Keratinocyte (primary cell): ENCODE data around the gene REV3L. TPM values are rescaled to one million over a fixed set of nuclear protein-coding genes. Genes with fewer than 3 reads are reported as not detected.

Source experiments
- DNase-seq: peaks from one replicate; pipeline ENCODE4 v3.0.0-alpha.2; 2011; ENCODE audit warnings: low read depth, missing footprints, low spot score
- FAIRE-seq: peaks from 2 replicates; lab custom pipeline; 2011; peaks lifted over from hg19 to GRCh38; lab: Jason Lieb, UNC
- H2AFZ ChIP-seq: 2 replicates; pipeline ENCODE4 v1.6.0; 2012; ENCODE audit warnings: low read length, control low read depth, inconsistent platforms; ENCODE audit not compliant: control insufficient read depth
- H3K27ac ChIP-seq: 2 replicates; pipeline ENCODE4 v1.5.1; 2011; ENCODE audit warnings: low read length; ENCODE audit not compliant: control insufficient read depth, insufficient read depth
- H3K27me3 ChIP-seq: 3 replicates; pipeline ENCODE4 v1.6.0; 2011; ENCODE audit warnings: low read length; ENCODE audit not compliant: control insufficient read depth, insufficient read depth; ENCODE audit errors: extremely low read depth
- H3K36me3 ChIP-seq, 2 experiments: 2 replicates in 1 of 2; 3 replicates in 1 of 2; pipeline ENCODE4 v1.5.1; 2011; ENCODE audit warnings: low read length in 2 of 2, mild to moderate bottlenecking in 1 of 2; ENCODE audit not compliant: control insufficient read depth in 2 of 2, insufficient read depth in 2 of 2; ENCODE audit errors: extremely low read depth in 1 of 2
- H3K4me1 ChIP-seq: 3 replicates; pipeline ENCODE4 v1.5.1; 2011; ENCODE audit warnings: low read length; ENCODE audit not compliant: control insufficient read depth, insufficient read depth; ENCODE audit errors: extremely low read depth
- H3K4me2 ChIP-seq: 3 replicates; pipeline ENCODE4 v1.6.0; 2011; ENCODE audit warnings: low read depth, low read length; ENCODE audit not compliant: control insufficient read depth, insufficient read depth; ENCODE audit errors: extremely low read depth
- H3K4me3 ChIP-seq, 3 experiments: fragments of 200-600 bp in 1 of 3; sonication (generic) in 1 of 3; 2 replicates in 2 of 3; 3 replicates in 1 of 3; pipeline ENCODE4 v1.5.1; 2011 to 2016; ENCODE audit warnings: low read length in 3 of 3, mild to moderate bottlenecking in 3 of 3, control low read depth in 2 of 3, inconsistent platforms in 1 of 3, low read depth in 1 of 3, mixed read lengths in 1 of 3, mixed run types in 1 of 3, moderate library complexity in 1 of 3; ENCODE audit not compliant: control insufficient read depth in 2 of 3, insufficient read depth in 2 of 3; ENCODE audit errors: extremely low read depth in 1 of 3
- H3K79me2 ChIP-seq: 2 replicates; pipeline ENCODE4 v1.6.0; 2012; ENCODE audit warnings: low read length; ENCODE audit not compliant: control insufficient read depth, insufficient read depth
- H3K9ac ChIP-seq: 3 replicates; pipeline ENCODE4 v1.6.0; 2011; ENCODE audit warnings: low read length; ENCODE audit not compliant: control insufficient read depth, insufficient read depth; ENCODE audit errors: extremely low read depth
- H3K9me1 ChIP-seq: 3 replicates; pipeline ENCODE4 v1.6.0; 2011; ENCODE audit warnings: low read length; ENCODE audit not compliant: control insufficient read depth, insufficient read depth; ENCODE audit errors: extremely low read depth
- H3K9me3 ChIP-seq: 2 replicates; pipeline ENCODE4 v1.5.1; 2012; ENCODE audit warnings: low read depth, low read length; ENCODE audit not compliant: control insufficient read depth
- H4K20me1 ChIP-seq: 3 replicates; pipeline ENCODE4 v1.6.0; 2011; ENCODE audit warnings: low read length; ENCODE audit not compliant: control insufficient read depth, insufficient read depth; ENCODE audit errors: extremely low read depth
- EZH2 ChIP-seq: IDR thresholded peaks from one replicate; pipeline ENCODE4 v1.6.1; 2012; ENCODE audit warnings: inconsistent platforms, mild to moderate bottlenecking, low read length, moderate library complexity
- dilution Hi-C: fragments of 300-500 bp; cut with MboI; formaldehyde crosslinking; loops from one replicate; pipeline ENCODE4 v1.7.0; 2020; ENCODE audit warnings: low sequenced_read_pairs; ENCODE audit not compliant: extremely low pct_ligation_motif_present
- polyA plus RNA-seq, 5 experiments: library from polyadenylated mRNA; depleted of rRNA in 3 of 5; stranded (reverse) in 3 of 5; stranded (forward) in 1 of 5; unstranded in 1 of 5; fragments of >200 nt; gene quantifications; 1 replicate in 1 of 5; 2 replicates in 3 of 5; 3 replicates in 1 of 5; pipeline versions ENCODE4 v1.2.1 to v1.2.3, GENCODE V29; 2011 to 2012; ENCODE audit warnings: missing spikeins in 2 of 5, low read depth in 1 of 5, low replicate concordance in 1 of 5
- TF ChIP-seq, protein P1 (sequence below), 3 experiments: IDR thresholded peaks in 1 of 3; conservative IDR thresholded peaks in 1 of 3; optimal IDR thresholded peaks in 1 of 3; 2 replicates in 2 of 3; 3 replicates in 1 of 3; pipeline versions ENCODE3 to v1.5.1; 2011; ENCODE audit warnings: low read length in 3 of 3, mild to moderate bottlenecking in 3 of 3, moderate library complexity in 2 of 3, control low read depth in 1 of 3, inconsistent platforms in 1 of 3; ENCODE audit not compliant: insufficient read depth in 2 of 3; ENCODE audit errors: extremely low read depth in 1 of 3

Gene REV3L
- polyA plus RNA-seq, 1 donor (not counting 4 experiments of a cell fraction or from before 2014, with no cell fraction given): 9.5 TPM

DNA sequence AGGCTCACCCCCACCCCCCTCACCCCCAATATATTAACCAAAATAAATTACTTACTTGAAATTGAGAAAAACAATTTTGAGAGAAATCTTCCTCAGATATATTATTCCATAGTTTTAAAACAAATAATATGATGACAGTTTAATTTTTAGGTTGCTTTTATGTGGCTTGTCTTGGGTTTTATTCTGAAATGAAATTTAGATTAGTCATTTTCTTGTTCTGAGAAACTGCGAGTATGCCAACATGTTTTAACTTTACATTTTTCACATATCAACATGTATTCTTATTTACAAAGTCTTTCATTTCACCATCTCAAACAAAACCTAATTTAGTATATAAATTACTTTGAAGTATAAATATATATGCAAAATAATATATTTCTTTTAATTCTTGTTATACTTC, 11.1 kb downstream of the REV3L start:
- no peak overlapping the region for H3K4me3 ChIP-seq
- peaks cover 9% of the 10 kb centered on the region for H3K4me1 ChIP-seq
- H4K20me1 ChIP-seq: no peaks in the 10 kb centered on the region
- H3K9ac ChIP-seq: no peak overlapping the region
- dilution Hi-C loops: no loop called here
- no peak for TF ChIP-seq EZH2
- TF ChIP-seq, protein P1, sequence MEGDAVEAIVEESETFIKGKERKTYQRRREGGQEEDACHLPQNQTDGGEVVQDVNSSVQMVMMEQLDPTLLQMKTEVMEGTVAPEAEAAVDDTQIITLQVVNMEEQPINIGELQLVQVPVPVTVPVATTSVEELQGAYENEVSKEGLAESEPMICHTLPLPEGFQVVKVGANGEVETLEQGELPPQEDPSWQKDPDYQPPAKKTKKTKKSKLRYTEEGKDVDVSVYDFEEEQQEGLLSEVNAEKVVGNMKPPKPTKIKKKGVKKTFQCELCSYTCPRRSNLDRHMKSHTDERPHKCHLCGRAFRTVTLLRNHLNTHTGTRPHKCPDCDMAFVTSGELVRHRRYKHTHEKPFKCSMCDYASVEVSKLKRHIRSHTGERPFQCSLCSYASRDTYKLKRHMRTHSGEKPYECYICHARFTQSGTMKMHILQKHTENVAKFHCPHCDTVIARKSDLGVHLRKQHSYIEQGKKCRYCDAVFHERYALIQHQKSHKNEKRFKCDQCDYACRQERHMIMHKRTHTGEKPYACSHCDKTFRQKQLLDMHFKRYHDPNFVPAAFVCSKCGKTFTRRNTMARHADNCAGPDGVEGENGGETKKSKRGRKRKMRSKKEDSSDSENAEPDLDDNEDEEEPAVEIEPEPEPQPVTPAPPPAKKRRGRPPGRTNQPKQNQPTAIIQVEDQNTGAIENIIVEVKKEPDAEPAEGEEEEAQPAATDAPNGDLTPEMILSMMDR (optimal IDR thresholded peaks at IDR 0.05 in 1 of 3, IDR thresholded peaks at IDR 0.05 in 1 of 3, conservative IDR thresholded peaks at IDR 0.05 in 1 of 3; ENCODE audit: extremely low read depth in 1 of 3, insufficient read depth in 2 of 3, low read length in 3 of 3): no peak
- no peaks in the 10 kb centered on the region for H3K9me3 ChIP-seq
- H3K9me1 ChIP-seq: no peaks in the 10 kb centered on the region
- peaks cover 0 to 2% of the 10 kb centered on the region in 2 experiments for H3K36me3 ChIP-seq
- no peak for DNase-seq
- no peak overlapping the region for H3K4me2 ChIP-seq
- FAIRE-seq: no peak
- peaks cover 34% of the 10 kb centered on the region for H3K79me2 ChIP-seq
- H3K27me3 ChIP-seq: no peaks in the 10 kb centered on the region
- H2AFZ ChIP-seq: no peak overlapping the region
- H3K27ac ChIP-seq: no peak overlapping the region

DNA sequence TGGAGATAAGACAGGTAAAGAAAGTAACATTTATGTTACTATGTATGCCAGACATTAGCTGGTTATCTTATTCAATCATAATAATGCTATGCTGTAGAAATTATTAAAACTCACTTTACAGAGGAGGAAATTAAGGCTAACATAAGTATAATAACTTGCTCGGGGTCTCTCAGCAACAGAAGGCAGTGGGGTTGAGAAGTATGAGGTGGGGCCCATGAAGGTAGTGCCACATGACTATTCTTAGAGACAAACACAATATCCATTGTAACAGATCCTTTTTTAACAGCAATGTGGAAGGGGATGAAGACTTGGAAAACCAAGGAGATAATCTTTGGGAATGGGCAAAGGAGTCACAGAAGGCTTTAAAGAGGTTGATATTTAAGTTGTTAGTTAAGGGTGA, 11.5 kb downstream of the REV3L start:
- no peak for DNase-seq
- H3K27ac ChIP-seq: no peak overlapping the region
- no peaks in the 10 kb centered on the region for H3K9me3 ChIP-seq
- TF ChIP-seq, protein P1 (optimal IDR thresholded peaks at IDR 0.05 in 1 of 3, IDR thresholded peaks at IDR 0.05 in 1 of 3, conservative IDR thresholded peaks at IDR 0.05 in 1 of 3; ENCODE audit: extremely low read depth in 1 of 3, insufficient read depth in 2 of 3, low read length in 3 of 3): no peak
- no peak for TF ChIP-seq EZH2
- dilution Hi-C loops: no loop called here
- H3K4me1 ChIP-seq: peaks cover 9% of the 10 kb centered on the region
- no peak overlapping the region for H3K4me2 ChIP-seq
- H3K4me3 ChIP-seq: no peak overlapping the region
- H3K79me2 ChIP-seq: peaks cover 33% of the 10 kb centered on the region
- H4K20me1 ChIP-seq: no peaks in the 10 kb centered on the region
- H3K27me3 ChIP-seq: no peaks in the 10 kb centered on the region
- no peak overlapping the region for H2AFZ ChIP-seq
- no peak overlapping the region for H3K9ac ChIP-seq
- no peaks in the 10 kb centered on the region for H3K9me1 ChIP-seq
- FAIRE-seq: no peak
- H3K36me3 ChIP-seq: peaks cover 0 to 2% of the 10 kb centered on the region in 2 experiments
